GM21526 (cell line): ENCODE data around the gene SLC29A2.
"Not testable (repeated sequence)": the region's sequence is repeated elsewhere in the genome, so short reads cannot be mapped to it uniquely, and the experiment has no call there.

ENCODE experiments used
- ATAC-seq: cut with Tn5 transposase; IDR thresholded peaks from one replicate; pipeline ENCODE4 v1.9.1; 2021; ENCODE audit warnings: moderate library complexity; ENCODE audit not compliant: unreplicated experiment, low FRiP score

The SLC29A2 gene

DNA sequence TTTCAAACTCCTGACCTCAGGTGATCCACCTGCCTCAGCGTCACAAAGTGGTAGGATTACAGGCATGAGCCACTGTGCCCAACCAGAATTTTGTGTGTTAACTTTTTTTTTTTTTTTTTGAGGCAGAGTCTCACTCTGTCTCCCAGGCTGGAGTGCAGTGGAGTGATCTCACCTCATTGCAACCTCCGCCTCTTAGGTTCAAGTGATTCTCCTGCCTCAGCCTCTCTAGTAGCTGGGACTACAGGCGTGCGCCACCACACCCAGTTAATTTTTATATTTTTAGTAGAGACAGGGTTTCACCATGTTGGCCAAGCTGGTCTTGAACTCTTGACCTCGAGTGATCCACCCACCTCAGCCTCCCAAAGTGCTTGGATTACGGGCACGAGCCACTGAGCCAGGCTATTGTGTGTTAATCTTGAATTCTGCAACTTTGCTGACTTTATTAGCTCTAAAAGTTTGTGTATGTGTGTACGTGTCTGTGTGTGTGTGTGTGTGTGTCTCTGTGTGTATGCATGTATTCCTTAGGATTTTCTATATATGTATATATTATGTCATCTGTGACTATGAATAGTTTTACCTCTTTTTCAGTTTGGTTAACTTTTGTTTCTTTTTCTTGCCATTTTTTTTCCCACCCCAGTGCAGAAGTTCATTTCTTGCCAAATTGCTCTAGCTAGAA is 20.9 kb downstream of the SLC29A2 start:
- ATAC-seq = not testable (repeated sequence)

DNA sequence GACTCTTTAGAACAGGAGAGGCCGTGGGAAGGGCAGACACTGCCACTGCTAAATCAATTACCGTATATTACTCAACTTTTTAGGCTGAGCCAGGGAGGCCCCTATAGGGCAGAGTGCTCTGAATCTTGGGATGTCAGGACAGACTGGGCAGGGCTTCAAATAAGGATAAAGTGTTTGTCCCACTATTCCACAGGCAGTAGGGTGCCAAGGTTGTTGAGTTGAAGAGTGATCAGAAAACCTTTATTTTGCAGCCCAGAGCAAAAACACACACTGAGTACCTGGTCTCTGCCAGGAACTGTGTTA is 22.5 kb downstream of the SLC29A2 start:
- no peak for ATAC-seq

DNA sequence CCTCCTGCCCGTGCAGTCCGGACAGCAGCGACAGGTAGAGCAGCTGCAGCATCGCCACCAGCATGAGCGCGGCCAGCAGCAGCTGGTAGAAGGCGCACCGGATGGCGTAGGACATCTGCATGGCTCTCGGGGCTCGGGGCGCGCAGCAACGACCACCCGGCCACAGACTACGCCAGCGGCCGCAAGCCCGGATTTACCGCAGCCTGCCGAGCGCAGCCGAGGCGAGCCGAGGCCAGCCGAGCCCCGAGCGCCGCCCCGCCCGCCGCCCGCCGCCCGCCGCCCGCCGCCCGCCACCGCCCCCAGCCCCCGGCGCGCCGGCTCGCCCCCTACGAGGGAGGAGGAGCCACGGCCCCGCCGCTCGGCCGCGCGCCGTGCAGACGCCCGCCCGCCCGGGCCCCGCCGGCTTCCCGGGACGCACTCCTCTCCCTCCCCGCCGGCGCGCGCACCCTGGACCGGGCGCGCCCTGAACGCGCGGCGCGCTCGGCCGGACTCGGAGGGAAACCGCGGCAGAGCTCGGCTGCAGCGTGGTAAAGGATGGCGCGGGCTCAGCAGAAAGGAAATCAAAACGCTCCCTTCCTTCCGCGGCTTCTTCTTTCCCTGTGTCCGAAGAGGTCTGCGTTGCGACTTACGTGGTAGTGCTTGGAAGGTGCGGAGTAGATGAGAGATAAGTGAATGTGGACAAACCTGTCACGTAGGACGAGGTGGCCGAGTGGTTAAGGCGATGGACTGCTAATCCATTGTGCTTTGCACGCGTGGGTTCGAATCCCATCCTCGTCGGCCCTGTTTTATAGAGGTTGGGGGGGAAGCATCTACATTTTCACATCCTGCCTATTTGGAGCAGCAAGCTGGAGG is 23.9 kb downstream of the SLC29A2 start, which contains the start of gene B4GAT1:
Gene B4GAT1 (minus strand): TSS at position 205 of the 852 bp plus-strand sequence. CDS start 84 bp downstream, at position 121.
- ATAC-seq = no peak

DNA sequence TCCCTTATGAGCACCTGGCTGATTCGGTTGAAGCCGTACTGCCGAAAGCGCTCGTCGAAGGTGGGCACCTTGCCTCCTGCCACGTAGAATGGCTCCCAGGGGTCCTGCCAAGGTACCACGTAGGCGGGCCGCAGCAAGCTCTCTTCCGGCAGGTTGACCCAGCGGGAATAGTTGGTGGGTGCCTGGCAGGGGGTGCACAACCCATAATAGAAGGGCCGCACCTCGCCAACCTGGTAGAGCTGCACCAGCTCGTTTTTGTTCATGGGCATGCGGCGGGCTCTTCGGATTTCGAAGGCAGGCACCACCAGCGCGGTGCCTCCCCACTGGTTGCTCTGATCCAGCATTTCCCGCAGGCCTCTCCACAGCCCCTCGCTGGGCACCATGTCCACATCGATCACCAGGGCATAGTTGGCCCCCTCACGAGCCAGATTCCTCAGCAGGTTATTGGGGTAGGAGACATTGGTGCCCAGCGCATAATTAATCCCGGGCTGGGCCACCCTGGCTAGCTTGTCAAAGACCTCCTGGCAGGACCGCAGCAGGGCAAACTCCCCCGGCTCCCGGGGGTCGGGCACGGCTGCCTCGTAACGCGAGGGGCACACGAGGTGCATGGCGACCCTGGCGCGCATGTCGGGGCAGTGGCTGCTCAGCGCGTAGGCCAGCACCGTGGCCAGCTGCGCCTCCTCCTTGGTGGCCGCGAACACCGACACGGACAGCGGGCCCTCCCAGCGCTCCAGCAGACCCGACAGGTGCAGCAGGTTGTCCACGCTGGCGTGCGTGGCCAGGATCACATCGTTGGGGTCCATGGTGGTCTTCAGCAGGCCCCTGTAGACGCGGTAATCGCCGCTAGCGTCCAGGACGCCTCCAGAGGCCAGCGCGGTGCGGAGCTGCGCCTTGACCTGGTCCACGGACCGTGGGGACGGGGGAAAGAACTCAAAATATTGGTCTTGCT is 24.8 kb downstream of the SLC29A2 start:
- ATAC-seq = no peak

GRCh38 chr11:66345316-66345649 is 26.3 kb downstream of the SLC29A2 start:
- ATAC-seq = peak; percentile 6

- ATAC-seq = peak; percentile 58
Measured at GRCh38 chr11:66344550-66345315, 26.8 kb downstream of the SLC29A2 start, which contains the start of gene BRMS1. TSS of gene BRMS1 (minus strand) at chr11:66345104. CDS start at chr11:66342234, 2,870 bp downstream.

DNA sequence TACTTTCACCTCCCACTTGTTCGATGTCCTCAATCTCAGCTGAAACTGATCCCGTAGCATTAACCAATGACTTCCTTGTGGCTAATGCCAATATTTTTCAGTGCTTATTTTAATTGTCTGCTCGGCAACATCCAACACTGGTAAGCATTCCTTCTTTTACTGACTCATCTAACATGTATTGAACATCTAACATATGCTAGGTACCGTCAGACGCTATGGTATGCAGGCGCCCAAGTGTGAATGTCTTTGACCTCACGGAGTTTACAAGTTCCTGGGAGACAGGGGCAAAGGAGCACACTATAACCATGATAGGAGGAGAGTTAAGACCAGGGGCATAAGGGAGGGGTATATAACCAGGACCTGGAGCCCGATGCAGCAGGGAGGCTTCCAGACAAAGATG is 28.4 kb downstream of the SLC29A2 start:
- no peak for ATAC-seq

GRCh38 chr11:66341502-66342126 is 29.9 kb downstream of the SLC29A2 start:
- no peak for ATAC-seq

- no peak for ATAC-seq
Measured at GRCh38 chr11:66340596-66341501, 30.7 kb downstream of the SLC29A2 start.

GRCh38 chr11:66339686-66340483 is 31.7 kb downstream of the SLC29A2 start:
- ATAC-seq = no peak

DNA sequence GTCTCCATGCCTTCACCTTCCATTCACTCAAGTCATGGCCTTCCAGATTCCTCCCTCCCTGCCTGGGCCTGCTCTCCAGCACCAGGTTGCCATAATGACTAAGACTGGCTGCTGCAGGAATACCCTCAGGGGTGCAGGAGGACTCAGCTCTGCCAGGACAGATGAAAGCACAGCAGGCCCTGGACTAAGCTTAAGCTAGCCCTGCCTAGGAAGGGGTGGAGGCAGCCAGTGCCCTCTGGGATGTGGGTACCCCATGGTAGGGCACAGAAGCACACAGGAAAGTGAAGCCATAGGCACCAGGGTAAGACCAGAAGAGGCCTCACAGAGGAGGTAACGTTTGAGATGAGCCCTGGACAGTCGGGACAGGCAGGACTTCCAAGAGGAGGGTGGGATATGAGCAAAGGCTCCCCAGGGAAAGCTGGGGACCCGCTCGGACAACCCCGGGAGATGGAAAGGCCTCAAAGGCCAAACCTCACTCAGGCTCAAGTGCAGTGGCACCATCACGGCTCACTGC is 32.3 kb downstream of the SLC29A2 start:
- ATAC-seq = no peak

DNA sequence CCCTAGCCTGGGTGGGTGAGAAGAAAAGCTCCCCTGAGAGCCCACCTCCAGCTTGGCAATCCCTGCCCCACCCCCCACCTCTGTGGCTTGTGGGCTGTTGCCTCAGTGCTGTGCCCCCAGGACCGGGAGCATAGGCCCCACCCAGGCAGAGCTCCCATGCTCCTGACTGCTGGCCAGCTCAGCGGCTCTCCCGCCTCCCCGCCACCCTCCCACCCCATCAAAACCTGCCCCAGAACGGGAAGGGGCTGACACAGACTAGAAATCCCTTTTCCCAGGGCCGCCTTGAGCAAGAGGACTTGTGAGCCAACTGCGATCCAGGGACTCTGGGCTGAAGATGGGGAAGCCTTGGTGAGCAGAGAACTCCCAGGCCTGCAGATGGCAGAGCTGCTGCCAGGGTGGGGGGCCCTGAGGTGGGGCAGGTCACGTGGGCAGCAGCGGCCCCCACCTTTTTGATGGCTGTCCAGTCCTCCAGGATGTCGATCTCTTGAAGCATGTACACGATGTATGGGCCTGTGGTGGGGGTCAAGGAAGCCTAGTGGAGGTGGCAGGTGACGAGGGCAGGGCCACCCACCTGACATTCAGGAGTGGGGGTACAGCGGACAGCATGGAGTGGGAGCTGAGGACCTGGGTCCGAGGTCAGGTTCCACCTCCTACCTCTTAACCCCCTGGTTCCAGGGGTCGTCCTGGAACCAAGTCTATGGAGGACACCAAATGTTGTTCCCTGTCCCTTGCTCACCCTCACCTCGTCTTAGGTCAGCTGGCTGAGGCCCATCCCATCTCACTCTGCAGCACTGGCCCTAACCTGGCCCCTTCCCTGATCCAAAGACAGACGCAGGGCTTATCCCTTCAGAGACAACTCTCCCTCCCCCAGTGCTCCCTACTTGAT is 33.0 kb downstream of the SLC29A2 start:
- no peak for ATAC-seq

GRCh38 chr11:66337103-66337899 is 34.3 kb downstream of the SLC29A2 start:
- ATAC-seq = no peak

DNA sequence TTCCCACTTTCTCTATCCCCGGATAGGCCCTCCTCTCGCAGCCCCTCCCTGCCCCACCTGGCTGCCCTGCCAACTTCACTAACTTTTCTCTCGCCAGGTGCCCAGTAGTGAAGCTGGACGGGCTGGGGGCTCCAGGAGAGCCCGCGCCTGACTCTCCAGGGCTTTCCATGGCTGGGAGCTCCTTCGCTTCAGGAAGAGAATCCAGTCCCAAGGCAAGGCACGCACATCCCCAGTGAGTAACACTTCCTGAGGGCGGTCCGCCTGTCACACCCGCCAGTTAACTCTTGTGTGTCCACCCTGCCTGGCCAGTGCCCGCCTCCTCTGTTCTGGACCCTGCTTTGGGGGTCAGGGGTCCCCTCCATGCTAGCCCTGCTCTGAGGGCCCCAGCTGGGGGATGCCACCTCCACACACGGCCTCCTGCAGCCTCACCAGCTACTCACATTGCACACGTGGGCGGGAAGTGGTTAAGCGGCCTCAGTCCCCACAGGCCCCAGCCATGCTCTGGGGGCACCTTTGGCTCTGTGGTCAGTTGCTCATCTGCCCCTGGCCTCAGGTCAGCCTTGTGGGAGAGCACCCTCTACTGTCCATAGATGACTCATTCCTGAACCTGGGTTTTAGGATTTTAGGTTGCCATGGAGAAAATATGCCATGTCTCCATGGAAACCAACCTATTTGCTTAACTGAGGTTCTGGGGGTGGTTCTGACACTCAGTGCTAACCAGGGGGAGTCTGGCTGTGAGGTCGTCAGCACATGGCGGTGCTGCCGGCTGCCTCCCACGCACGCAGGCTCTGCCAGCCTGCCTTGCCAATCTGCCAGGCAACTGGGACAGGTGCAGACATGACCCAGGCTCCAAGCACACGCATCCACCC is 35.1 kb downstream of the SLC29A2 start, which contains the start of gene RIN1:
Gene RIN1 (minus strand): TSS at position 201 of the 869 bp plus-strand sequence. CDS start 32 bp downstream, at position 169.
- ATAC-seq = no peak
